Activated T-cell treated with anti-CD3 and anti-CD28 coated beads, Interleukin-2, amount 50 U/mL, for 24 hours (primary cell): ENCODE results near the gene ACAA1.

Source experiments
- DNase-seq: peaks from one replicate; pipeline ENCODE4 v3.0.0-alpha.2; 2020
- H3K27ac Mint-ChIP-seq: 2 replicates; pipeline ENCODE4 v1.8.0; 2020; ENCODE audit warnings: mild to moderate bottlenecking, mixed read lengths
- H3K27me3 Mint-ChIP-seq: 2 replicates; pipeline ENCODE4 v1.8.0; 2020; ENCODE audit warnings: mixed read lengths
- H3K36me3 Mint-ChIP-seq: 2 replicates; pipeline ENCODE4 v1.8.0; 2020; ENCODE audit warnings: low read depth, mixed read lengths
- H3K4me1 Mint-ChIP-seq: 2 replicates; pipeline ENCODE4 v1.8.0; 2020; ENCODE audit warnings: low read depth, mixed read lengths
- H3K4me3 Mint-ChIP-seq: 2 replicates; pipeline ENCODE4 v1.8.0; 2020; ENCODE audit warnings: mild to moderate bottlenecking, moderate library complexity, mixed read lengths
- H3K9me3 Mint-ChIP-seq: 2 replicates; pipeline ENCODE4 v1.8.0; 2020; ENCODE audit warnings: mixed read lengths

The ACAA1 gene, protein sequence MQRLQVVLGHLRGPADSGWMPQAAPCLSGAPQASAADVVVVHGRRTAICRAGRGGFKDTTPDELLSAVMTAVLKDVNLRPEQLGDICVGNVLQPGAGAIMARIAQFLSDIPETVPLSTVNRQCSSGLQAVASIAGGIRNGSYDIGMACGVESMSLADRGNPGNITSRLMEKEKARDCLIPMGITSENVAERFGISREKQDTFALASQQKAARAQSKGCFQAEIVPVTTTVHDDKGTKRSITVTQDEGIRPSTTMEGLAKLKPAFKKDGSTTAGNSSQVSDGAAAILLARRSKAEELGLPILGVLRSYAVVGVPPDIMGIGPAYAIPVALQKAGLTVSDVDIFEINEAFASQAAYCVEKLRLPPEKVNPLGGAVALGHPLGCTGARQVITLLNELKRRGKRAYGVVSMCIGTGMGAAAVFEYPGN

DNA sequence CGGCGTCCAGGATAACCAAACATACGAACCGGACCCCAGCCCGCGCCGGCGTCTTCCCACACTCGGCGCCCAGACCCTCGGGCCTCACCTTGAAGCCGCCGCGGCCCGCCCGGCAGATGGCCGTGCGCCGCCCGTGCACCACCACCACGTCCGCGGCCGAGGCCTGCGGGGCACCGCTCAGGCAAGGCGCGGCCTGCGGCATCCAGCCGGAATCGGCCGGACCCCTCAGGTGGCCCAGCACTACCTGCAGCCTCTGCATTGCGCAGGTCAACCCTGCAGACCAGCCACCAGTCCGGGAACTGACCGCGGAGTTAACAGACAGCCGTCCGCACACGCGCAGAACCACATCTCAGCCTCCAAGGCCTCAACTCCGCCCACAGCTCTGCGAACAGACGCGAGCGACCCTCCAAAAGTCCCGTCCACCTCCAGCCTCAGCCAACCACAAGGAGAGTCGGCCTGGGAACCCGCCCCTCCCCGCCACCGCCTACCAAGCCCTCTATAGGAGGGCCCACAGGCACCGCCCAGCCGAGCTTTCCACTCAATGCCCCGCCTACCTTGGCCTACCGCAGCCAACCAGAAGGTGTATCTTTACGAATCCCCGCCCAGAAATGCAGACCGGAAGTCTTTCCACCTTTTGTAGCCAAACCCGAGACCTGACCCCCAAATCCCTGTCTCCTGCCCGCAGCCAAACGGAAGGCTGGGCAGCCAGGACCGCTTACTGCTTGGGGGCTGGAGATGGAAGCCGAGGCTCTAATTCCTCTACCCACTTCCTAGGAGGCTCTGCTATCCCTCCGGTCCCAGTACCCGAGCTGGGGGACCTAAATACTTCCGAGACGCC lies at the start of gene ACAA1:
ACAA1 (minus strand) TSS at position 351 of the 838 bp plus-strand sequence; CDS start at position 259, 92 bp downstream.
- peak; percentile 97 for DNase-seq
- peaks cover 73% of the 10 kb centered on the region for H3K4me1 Mint-ChIP-seq
- H3K9me3 Mint-ChIP-seq: no peaks in the 10 kb centered on the region
- H3K27me3 Mint-ChIP-seq: no peaks in the 10 kb centered on the region
- H3K27ac Mint-ChIP-seq: peak within 1 kb of the TSS; percentile 98
- H3K4me3 Mint-ChIP-seq: peak within 1 kb of the TSS; percentile 87
- H3K36me3 Mint-ChIP-seq: peaks cover 79% of the 10 kb centered on the region

DNA sequence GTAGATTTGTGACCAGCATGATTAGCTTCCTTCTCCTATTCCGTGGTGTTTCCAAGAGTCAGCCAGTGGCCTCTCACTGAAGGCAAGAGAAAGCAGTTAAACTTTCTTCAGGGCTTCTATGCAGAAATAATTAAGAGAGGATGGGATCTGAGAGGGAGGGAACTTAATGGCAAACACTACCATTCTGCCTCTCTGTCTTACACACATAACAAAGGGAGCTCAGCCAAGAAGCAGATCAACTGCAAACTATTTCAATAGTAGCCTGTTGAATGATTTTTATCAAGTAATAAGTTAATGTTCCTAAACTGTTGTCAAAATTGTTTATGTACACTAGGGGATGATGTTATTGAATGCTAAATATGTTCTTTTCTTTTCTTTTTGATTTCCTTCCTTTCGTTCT lies 40.3 kb upstream of the ACAA1 start:
- Mint-ChIP-seq H3K27ac (no peak overlapping the region), H3K9me3 (no peaks in the 10 kb centered on the region), H3K36me3 (peaks cover 35% of the 10 kb centered on the region), H3K4me1 (peaks cover 56% of the 10 kb centered on the region), H3K4me3 (no peak overlapping the region), H3K27me3 (no peaks in the 10 kb centered on the region)
- DNase-seq: no peak

DNA sequence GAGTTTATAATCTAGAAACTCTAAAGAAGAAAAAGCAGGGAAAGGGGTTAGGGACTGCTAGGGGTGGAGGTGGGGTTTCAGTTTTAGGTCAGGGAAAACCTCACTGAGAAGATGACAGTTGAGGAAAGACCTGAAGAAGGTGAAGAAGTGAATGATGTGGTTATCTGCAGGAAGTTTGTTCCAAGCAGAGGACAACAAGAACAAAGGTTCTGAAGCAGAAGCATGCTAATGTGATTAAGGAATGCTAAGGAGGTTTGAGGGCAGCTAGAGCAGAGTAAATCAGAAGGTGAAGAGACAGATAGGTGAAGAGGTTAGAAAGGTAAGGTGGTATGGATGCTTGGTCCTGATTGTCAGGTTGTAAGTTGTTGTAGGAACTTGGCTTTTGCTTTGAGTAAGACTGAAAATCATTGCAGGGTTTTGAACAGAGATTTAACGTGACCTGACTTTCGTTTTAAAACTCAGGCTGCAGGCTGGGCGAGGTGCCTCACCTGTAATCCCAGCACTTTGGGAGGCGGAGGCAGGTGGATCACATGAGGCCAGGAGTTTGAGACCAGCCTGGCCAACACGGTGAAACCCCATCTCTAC lies 37.0 kb upstream of the ACAA1 start:
- peak overlapping the region; percentile 0 for H3K4me3 Mint-ChIP-seq
- H3K4me1 Mint-ChIP-seq: peaks cover 72% of the 10 kb centered on the region

DNA sequence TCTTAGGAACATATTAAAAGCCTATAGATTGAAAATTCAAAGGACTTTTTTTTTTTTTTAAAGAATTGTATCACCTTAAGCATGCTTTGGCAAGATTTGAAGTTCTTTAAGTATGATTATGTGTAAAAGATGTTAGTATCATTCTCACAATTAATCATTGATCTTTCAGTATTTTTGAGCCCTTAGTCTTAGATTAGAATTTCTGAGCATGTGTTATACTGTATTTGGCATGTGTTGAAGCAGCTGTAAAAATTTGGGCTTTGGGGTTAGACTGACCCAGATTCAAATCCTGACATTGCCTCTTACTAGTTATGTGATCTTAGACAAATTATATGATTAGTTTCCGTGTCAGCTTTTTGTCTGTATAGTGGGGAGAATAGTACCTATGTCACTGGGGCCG lies 34.7 kb upstream of the ACAA1 start:
- Mint-ChIP-seq H3K27me3 (no peaks in the 10 kb centered on the region), H3K9me3 (no peaks in the 10 kb centered on the region), H3K27ac (no peak overlapping the region), H3K36me3 (peaks cover 24% of the 10 kb centered on the region), H3K4me3 (no peak overlapping the region), H3K4me1 (peaks cover 89% of the 10 kb centered on the region)
- DNase-seq: no peak

More for the DNA sequence above, 37.0 kb upstream of the ACAA1 start:
- no peaks in the 10 kb centered on the region for H3K27me3 Mint-ChIP-seq
- peak overlapping the region; percentile 26 for H3K27ac Mint-ChIP-seq
- no peak for DNase-seq
- no peaks in the 10 kb centered on the region for H3K9me3 Mint-ChIP-seq
- H3K36me3 Mint-ChIP-seq: peaks cover 19% of the 10 kb centered on the region

DNA sequence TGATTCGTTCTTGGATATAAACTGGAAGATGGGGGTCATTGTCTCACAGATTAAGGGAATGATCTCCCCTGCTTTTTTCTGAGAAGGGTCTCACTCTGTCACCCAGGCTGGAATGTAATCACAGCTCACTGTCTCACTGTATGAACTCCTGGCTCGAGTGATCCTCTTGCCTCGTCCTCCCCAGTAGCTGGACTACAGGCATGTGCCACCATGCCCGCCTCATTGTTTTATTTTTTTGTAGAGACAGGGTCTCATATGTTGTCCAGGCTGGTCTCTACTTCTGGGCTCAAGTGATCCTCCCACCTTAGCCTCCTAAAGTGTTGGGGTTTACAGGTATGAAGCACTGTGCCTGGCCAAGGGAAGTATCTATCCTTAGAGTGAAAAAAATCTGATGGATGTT lies 33.8 kb upstream of the ACAA1 start:
- Mint-ChIP-seq H3K9me3 (no peaks in the 10 kb centered on the region), H3K4me3 (no peak overlapping the region)

DNA sequence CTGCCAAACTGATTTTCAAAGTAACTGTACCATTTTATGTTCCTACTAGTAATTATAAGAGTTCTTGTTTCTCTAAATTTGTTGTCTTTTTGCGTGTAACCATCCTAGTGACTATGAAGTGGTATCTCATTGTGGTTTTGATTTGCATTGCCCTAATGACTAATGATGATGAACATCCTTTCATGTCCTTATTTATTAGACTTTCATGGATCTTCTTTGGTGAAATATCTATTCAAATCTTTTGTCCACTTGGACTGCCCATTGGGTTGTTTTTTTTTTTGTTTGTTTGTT lies 32.0 kb upstream of the ACAA1 start:
- Mint-ChIP-seq H3K27ac (peak overlapping the region; percentile 89), H3K4me3 (peak overlapping the region; percentile 91), H3K36me3 (peaks cover 40% of the 10 kb centered on the region)

More for the DNA sequence above, 33.8 kb upstream of the ACAA1 start:
- Mint-ChIP-seq H3K27me3 (no peaks in the 10 kb centered on the region), H3K36me3 (peaks cover 30% of the 10 kb centered on the region), H3K4me1 (peaks cover 89% of the 10 kb centered on the region), H3K27ac (no peak overlapping the region)
- no peak for DNase-seq

DNA sequence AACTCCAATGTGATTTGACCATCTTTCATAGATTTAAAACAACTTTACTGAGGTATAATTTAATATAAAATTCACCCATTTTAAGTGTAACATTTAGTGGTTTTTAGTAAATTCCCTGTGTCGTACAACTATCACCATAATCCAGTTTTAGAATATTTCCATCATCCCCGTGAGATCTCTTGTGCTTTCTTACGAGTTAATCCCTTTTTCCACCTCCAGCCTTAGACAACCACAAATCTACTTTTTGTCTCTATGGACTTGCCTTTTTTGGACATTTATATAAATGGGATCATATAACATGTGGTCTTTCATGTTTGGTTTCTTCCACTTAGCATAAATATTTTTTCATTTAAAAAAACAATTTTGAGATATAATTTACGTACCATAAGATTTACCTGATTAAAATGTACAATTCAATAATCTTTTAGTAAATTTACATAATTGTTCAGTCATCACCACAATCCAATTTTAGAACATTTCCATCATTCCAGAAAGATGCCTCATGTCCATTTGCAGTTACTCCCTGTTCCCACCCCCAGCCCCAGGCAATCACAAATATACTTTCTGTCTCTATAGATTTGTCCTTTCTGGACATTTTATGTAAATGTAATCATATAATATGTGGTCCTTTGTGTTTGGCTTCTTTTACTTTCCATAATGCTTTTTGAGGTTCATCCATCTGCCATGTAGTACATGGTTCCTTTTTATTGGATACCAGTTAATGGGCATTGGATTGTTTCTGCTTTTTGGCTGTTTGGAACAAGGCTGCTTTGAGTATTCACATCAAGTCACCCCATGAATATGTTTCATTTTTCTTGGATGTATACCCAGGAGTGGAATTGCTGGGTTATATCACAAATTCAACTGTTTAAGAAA lies 31.5 kb upstream of the ACAA1 start:
- H3K27ac Mint-ChIP-seq: peak overlapping the region; percentile 89
- peak overlapping the region; percentile 91 for H3K4me3 Mint-ChIP-seq
- no peak for DNase-seq
- no peaks in the 10 kb centered on the region for H3K9me3 Mint-ChIP-seq
- peaks cover 78% of the 10 kb centered on the region for H3K4me1 Mint-ChIP-seq
- H3K36me3 Mint-ChIP-seq: peaks cover 40% of the 10 kb centered on the region
- no peaks in the 10 kb centered on the region for H3K27me3 Mint-ChIP-seq

More for the DNA sequence above, 32.0 kb upstream of the ACAA1 start:
- H3K9me3 Mint-ChIP-seq: no peaks in the 10 kb centered on the region
- H3K27me3 Mint-ChIP-seq: no peaks in the 10 kb centered on the region
- peaks cover 81% of the 10 kb centered on the region for H3K4me1 Mint-ChIP-seq
- DNase-seq: no peak

DNA sequence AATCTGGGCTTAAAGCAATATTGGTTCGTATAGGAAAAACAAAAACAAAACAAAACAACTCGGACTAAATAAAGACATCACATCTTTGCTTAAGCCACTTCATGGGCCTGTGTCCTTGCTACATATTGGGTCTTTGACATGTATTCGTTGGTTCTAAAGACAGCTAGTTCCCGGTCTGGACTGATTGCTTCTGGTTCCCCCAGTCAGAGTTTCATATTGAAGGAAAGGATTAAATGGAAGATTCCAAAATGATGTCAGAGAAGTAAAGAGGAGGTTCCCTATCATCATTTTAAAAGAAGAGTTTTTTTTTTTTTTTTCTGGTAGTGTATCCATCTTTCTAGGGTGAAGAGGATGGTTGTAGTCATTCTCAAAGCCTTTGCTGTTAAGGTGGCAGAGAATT lies 30.7 kb upstream of the ACAA1 start:
- Mint-ChIP-seq H3K4me1 (peaks cover 70% of the 10 kb centered on the region), H3K9me3 (no peaks in the 10 kb centered on the region), H3K4me3 (peak overlapping the region; percentile 91), H3K27me3 (no peaks in the 10 kb centered on the region), H3K36me3 (peaks cover 40% of the 10 kb centered on the region), H3K27ac (peak overlapping the region; percentile 78)
- no peak for DNase-seq

DNA sequence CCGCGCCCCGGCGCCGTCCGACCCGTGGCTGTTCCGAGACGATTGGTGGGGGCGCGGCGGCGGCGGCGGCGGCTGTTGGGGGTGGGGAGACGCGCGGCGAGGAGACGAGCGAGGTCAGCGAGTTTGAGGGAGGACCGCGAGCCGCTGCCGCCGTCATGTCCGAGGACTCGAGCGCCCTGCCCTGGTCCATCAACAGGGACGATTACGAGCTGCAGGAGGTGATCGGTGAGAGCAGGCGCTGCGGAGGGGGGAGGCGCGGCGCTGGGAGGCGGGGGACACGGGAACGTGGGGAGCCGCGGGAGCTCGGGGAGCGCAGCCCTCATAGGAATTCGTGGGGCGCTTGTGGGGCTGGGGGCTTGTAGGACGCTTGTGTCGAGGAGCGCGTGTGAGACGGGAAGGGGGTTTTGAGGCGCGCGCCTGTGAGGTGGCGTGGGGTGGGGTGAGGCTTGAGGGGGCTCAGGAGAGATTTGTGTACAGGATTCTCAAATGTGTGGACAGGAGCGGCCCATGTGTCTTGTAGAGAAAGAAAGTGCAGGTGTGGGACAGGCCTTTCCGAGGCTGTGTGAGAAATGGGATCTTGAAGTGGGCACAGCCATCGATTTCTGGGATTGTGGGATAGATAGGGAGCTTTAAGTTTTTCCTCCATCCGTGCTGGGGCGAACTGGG lies 28.9 kb upstream of the ACAA1 start:
- no peaks in the 10 kb centered on the region for H3K9me3 Mint-ChIP-seq
- H3K4me1 Mint-ChIP-seq: peaks cover 53% of the 10 kb centered on the region
- no peaks in the 10 kb centered on the region for H3K27me3 Mint-ChIP-seq
- H3K36me3 Mint-ChIP-seq: peaks cover 40% of the 10 kb centered on the region
- H3K27ac Mint-ChIP-seq: peak overlapping the region; percentile 100
- peak overlapping the region; percentile 91 for H3K4me3 Mint-ChIP-seq
- DNase-seq: no peak

DNA sequence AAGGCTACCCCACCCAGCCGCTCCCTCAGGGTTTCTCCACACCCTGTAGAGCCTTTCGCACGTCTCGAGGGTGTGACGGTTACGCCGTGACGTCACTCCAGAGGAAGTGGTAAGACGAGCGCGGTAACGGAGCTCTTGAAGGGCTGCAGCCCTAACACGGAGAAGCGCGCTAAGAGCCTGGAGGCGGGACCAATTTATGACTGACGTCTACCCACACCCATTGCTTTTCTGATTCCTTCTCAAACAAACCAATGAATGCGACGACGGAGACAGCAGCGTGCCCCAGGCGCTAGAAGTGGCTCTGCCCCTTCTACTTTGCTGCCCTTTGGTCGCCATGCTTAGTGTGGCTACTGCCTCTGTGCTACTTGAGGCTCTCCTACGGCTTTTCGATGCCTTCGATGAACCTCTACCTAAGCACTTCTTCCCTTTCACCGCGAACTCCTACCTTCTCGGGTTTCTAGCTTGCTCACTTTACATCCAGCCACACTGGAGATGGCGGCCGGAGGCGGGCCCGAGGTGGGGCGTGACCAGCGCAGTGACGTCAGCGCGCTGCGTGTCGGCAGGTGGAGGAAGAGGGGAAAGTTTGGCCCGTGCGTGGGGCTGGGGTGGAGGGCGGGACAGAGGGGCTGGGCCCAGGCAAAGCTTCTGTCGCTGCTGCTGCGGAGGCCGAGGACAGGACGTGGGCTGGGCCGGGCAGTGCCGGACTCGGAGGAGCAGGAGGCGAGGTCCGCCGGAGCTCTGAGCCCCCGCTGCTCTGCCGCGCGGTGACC lies 28.2 kb upstream of the ACAA1 start, which contains the start of gene OXSR1:
OXSR1 (plus strand) TSS at position 586 of the 770 bp plus-strand sequence. CDS start 340 bp downstream, outside the sequence.
- Mint-ChIP-seq H3K4me1 (peaks cover 46% of the 10 kb centered on the region), H3K27ac (peak within 1 kb of the TSS; percentile 100), H3K27me3 (no peaks in the 10 kb centered on the region), H3K9me3 (no peaks in the 10 kb centered on the region), H3K36me3 (peaks cover 36% of the 10 kb centered on the region), H3K4me3 (peak within 1 kb of the TSS; percentile 91)
- peak; percentile 98 for DNase-seq

DNA sequence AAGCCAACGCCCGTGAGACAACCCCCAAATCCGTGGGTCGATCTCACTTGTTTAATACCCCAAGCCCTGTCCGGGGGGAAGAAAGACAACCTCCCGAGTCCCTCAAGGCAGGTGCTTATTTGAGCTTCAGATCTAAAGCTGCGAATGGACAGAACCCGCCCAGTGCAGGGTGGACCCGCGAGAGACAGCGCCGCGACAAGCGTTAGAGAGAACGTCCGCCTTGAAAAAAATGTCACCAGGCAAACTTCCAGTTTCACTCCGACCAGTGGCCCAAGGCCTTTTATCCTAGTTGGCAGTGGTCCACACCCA lies 27.7 kb upstream of the ACAA1 start:
- H3K4me3 Mint-ChIP-seq: peak overlapping the region; percentile 91
- H3K27ac Mint-ChIP-seq: peak overlapping the region; percentile 100
- H3K4me1 Mint-ChIP-seq: peaks cover 43% of the 10 kb centered on the region
- peaks cover 36% of the 10 kb centered on the region for H3K36me3 Mint-ChIP-seq
- no peaks in the 10 kb centered on the region for H3K27me3 Mint-ChIP-seq
- no peaks in the 10 kb centered on the region for H3K9me3 Mint-ChIP-seq
- DNase-seq: no peak

DNA sequence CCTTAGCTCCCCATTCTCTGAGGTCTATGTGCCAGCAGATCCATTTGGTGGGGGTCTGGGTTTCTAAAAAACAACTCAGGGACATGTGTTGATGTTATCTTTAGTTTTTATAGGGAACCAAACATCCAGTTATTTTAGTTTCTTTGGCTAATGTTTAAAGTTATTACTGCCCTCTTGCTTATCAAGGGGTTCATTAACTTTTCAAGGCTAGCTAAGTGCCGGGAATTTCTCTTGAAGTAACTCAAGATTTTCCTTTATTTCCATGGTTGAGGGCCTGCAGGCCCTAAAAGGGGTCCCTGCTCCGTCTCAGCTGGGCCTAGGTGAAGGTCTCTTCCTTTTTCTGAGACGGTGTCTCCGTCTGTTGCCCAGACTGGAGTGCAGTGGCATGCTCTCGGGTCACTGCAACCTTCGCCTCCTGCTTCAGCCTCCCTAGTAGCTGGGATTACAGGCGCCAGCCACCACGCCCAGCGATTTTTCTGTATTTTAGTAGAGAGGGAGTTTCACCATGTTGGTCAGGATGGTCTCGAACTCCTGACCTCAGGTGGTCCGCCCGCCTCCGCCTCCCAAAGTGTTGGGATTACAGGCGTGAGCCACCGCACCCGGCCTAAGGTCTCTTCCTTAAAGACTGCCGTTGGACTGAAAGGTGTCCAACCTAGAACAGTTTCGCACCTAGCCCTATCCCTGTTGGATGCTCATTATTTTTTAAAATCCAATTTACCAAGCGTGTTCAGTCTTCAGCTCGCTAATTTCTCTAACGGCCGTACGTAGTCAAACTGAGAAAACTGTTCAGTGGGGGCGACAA lies 27.1 kb upstream of the ACAA1 start:
- Mint-ChIP-seq H3K36me3 (peaks cover 34% of the 10 kb centered on the region), H3K9me3 (no peaks in the 10 kb centered on the region), H3K27ac (peak overlapping the region; percentile 100), H3K27me3 (no peaks in the 10 kb centered on the region), H3K4me3 (peak overlapping the region; percentile 91), H3K4me1 (peaks cover 38% of the 10 kb centered on the region)
- DNase-seq: no peak
